Measurements from ENCODE around the gene CCNF. TPM values are rescaled to one million over a fixed set of nuclear protein-coding genes. Genes with fewer than 3 reads are reported as not detected.

CCNF gene
- total and polyA plus RNA-seq, 10 of the 15 experiments (the other 5 are each of a cell fraction or from before 2014, with no cell fraction given): 4.0 to 63.2 (median 27.5) TPM

GRCh38 chr16:2497695-2498484, 68.6 kb downstream of the CCNF start:
- Histone ChIP-seq H3K4me1 (ENCODE audit: control insufficient read depth, insufficient read depth, low read length) (no peaks in the 10 kb centered on the region), H4K20me1 (ENCODE audit: control insufficient read depth, insufficient read depth) (no peaks in the 10 kb centered on the region), H3K9me3 (replicated peaks; ENCODE audit: control insufficient read depth, insufficient read depth, low read length) (no peaks in the 10 kb centered on the region), H3K79me2 (ENCODE audit: control insufficient read depth, insufficient read depth, low read length) (no peaks in the 10 kb centered on the region), H3K9ac (ENCODE audit: control insufficient read depth, insufficient read depth, low read length) (no peak overlapping the region), H3K27ac (ENCODE audit: control insufficient read depth, insufficient read depth) (no peak overlapping the region), H3K4me2 (ENCODE audit: control insufficient read depth, insufficient read depth) (no peak overlapping the region), H2AFZ (ENCODE audit: control insufficient read depth, low read depth, low read length) (no peak overlapping the region), H3K36me3 (ENCODE audit: control insufficient read depth in 2 of 2, insufficient read depth in 2 of 2, low read length in 1 of 2) (peaks cover 0 to 11% of the 10 kb centered on the region in 2 experiments; a peak in 2 of 4 replicates), H3K27me3 (replicated peaks in 1 of 2; ENCODE audit: control insufficient read depth in 2 of 2, insufficient read depth in 2 of 2, low read length in 1 of 2) (no peaks in the 10 kb centered on the region), H3K4me3 (no peak overlapping the region)
- ChIA-PET RAD21 (ENCODE audit: unreplicated experiment) (no interaction called here), CTCF (interaction anchor here (0.6 to 1.0 kb wide), 2 partner anchors 29 to 175 kb away, joined by 3 read pairs; no protein-coding TSS in a partner anchor), POLR2A (no interaction called here), SMC1A (ENCODE audit: uncharacterized antibody, unreplicated experiment) (no interaction called here)
- BruUV-seq (replicated peaks): no TSS peak
- no peak for TF ChIP-seq MYB (IDR thresholded peaks at IDR 0.05; ENCODE audit: borderline replicate concordance, low read depth, low read length)
- TF ChIP-seq ETV6 (conservative IDR thresholded peaks at IDR 0.05 in 1 of 2, IDR thresholded peaks at IDR 0.05 in 1 of 2; ENCODE audit: borderline replicate concordance in 1 of 2, low read depth in 1 of 2): no peak
- no peak for TF ChIP-seq MEF2A (IDR thresholded peaks at IDR 0.05; ENCODE audit: insufficient read depth, low read depth, low read length)
- no peak for TF ChIP-seq SKIL (IDR thresholded peaks at IDR 0.05; ENCODE audit: low read depth, poor library complexity, severe bottlenecking)
- no peak for TF ChIP-seq BCLAF1 (IDR thresholded peaks at IDR 0.05)
- TF ChIP-seq MTA2 (IDR thresholded peaks at IDR 0.05; ENCODE audit: low read depth): no peak
- TF ChIP-seq CBX3 (IDR thresholded peaks at IDR 0.05; ENCODE audit: borderline replicate concordance, low read depth): no peak
- no peak for TF ChIP-seq ZSCAN29 (IDR thresholded peaks at IDR 0.05)
- TF ChIP-seq PBX3 (IDR thresholded peaks at IDR 0.05; ENCODE audit: insufficient replicate concordance, low read depth, low read length): no peak
- TF ChIP-seq FOS (IDR thresholded peaks at IDR 0.05; ENCODE audit: borderline replicate concordance, extremely low read depth, insufficient read length): no peak
- TF ChIP-seq PRDM15 (CRISPR knock-in tag; IDR thresholded peaks at IDR 0.05): no peak
- TF ChIP-seq ZBED1 (IDR thresholded peaks at IDR 0.05; ENCODE audit: borderline replicate concordance): no peak
- no peak for TF ChIP-seq NBN (IDR thresholded peaks at IDR 0.05)
- WGBS (ENCODE audit: insufficient coverage, insufficient replicate concordance, low lambda C conversion rate, missing lambda C conversion rate): 82% methylated on average over 25 of the region's 26 CpGs
- DNase-seq (ENCODE audit: low read depth, low spot score) (no peak), ATAC-seq (no peak), FAIRE-seq (no peak)
- in situ Hi-C loops (cut with MboI) (loop anchor here (5.0 to 10.0 kb wide), 2 partner anchors 161 to 483 kb away; partner anchors contain the start of gene NPW), intact Hi-C loops (cut with micrococcal nuclease; ENCODE audit: unreplicated experiment) (no loop called here)
